ENCODE measurements around the gene EDRF1.

DNA sequence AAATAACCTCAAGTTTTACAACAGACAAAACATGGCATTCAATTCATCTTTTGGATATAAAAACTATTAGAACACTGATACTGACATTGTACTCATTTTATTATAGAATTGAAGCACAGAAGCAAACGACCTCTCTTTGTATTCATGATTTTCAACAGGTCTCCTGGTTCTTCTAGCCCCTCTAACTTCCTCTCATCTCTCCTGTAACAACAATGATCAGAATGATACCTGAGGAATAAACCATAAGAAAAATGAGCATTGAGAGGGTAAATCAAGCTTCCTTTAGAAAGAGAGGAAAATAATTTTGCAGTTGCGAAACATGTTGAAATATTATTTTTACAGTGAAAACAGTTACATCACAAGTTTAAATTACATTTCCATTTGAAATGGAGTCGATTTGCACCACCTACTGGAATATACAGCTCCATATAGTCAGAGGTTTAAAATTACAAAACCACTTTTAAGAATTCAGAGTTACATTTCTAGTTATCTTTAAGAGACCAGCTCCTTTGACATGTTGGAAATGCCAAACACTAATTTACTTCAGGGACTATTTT, 19.1 kb upstream of the EDRF1 start:
- TF ChIP-seq, protein P1, sequence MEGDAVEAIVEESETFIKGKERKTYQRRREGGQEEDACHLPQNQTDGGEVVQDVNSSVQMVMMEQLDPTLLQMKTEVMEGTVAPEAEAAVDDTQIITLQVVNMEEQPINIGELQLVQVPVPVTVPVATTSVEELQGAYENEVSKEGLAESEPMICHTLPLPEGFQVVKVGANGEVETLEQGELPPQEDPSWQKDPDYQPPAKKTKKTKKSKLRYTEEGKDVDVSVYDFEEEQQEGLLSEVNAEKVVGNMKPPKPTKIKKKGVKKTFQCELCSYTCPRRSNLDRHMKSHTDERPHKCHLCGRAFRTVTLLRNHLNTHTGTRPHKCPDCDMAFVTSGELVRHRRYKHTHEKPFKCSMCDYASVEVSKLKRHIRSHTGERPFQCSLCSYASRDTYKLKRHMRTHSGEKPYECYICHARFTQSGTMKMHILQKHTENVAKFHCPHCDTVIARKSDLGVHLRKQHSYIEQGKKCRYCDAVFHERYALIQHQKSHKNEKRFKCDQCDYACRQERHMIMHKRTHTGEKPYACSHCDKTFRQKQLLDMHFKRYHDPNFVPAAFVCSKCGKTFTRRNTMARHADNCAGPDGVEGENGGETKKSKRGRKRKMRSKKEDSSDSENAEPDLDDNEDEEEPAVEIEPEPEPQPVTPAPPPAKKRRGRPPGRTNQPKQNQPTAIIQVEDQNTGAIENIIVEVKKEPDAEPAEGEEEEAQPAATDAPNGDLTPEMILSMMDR (IDR thresholded peaks at IDR 0.05): peak; percentile 43
- TF ChIP-seq RCOR1 (IDR thresholded peaks at IDR 0.05; ENCODE audit: low read depth, low read length): no peak
- TF ChIP-seq POLR2A (IDR thresholded peaks at IDR 0.05; ENCODE audit: low read length): no peak
- no peak for TF ChIP-seq PHF8 (IDR thresholded peaks at IDR 0.05; ENCODE audit: borderline replicate concordance, low read depth)
- no peak for TF ChIP-seq BCL3 (IDR thresholded peaks at IDR 0.05)
- TF ChIP-seq EP300 (IDR thresholded peaks at IDR 0.05): no peak
- no peak for TF ChIP-seq CBX8 (IDR thresholded peaks at IDR 0.05)
- no peak for TF ChIP-seq ZFP36 (IDR thresholded peaks at IDR 0.05; ENCODE audit: borderline replicate concordance, partially characterized antibody)
- TF ChIP-seq, protein P2, sequence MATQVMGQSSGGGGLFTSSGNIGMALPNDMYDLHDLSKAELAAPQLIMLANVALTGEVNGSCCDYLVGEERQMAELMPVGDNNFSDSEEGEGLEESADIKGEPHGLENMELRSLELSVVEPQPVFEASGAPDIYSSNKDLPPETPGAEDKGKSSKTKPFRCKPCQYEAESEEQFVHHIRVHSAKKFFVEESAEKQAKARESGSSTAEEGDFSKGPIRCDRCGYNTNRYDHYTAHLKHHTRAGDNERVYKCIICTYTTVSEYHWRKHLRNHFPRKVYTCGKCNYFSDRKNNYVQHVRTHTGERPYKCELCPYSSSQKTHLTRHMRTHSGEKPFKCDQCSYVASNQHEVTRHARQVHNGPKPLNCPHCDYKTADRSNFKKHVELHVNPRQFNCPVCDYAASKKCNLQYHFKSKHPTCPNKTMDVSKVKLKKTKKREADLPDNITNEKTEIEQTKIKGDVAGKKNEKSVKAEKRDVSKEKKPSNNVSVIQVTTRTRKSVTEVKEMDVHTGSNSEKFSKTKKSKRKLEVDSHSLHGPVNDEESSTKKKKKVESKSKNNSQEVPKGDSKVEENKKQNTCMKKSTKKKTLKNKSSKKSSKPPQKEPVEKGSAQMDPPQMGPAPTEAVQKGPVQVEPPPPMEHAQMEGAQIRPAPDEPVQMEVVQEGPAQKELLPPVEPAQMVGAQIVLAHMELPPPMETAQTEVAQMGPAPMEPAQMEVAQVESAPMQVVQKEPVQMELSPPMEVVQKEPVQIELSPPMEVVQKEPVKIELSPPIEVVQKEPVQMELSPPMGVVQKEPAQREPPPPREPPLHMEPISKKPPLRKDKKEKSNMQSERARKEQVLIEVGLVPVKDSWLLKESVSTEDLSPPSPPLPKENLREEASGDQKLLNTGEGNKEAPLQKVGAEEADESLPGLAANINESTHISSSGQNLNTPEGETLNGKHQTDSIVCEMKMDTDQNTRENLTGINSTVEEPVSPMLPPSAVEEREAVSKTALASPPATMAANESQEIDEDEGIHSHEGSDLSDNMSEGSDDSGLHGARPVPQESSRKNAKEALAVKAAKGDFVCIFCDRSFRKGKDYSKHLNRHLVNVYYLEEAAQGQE (IDR thresholded peaks at IDR 0.05): no peak
- no peak for TF ChIP-seq RFX5 (IDR thresholded peaks at IDR 0.05)
- TF ChIP-seq JUNB (IDR thresholded peaks at IDR 0.05): no peak
- no peak for TF ChIP-seq RARB (CRISPR knock-in tag; IDR thresholded peaks at IDR 0.05)
- no peak for TF ChIP-seq KDM1A (IDR thresholded peaks at IDR 0.05; ENCODE audit: low read depth)

Data from A549 (cell line).